Stimulated activated CD4-positive, alpha-beta T cell treated with anti-CD3 and anti-CD28 coated beads, TNF-alpha, amount 100 ng/mL, for 1 hour (primary cell): Measurements from ENCODE around the gene S100A16.

ENCODE experiments used
- DNase-seq, 3 donors: peaks; one replicate each; pipeline ENCODE4 v3.0.0-alpha.2; 2020; ENCODE audit warnings: low read depth in 3 of 3, low spot score in 1 of 3

The S100A16 gene

GRCh38 chr1:153616144-153616916 lies 3.4 kb upstream of the S100A16 start, which contains the start of gene S100A14:
TSS of gene S100A14 (minus strand) at chr1:153616325. CDS start at chr1:153615858, 467 bp downstream.
- no peak for DNase-seq

GRCh38 chr1:153615406-153615805 lies 2.5 kb upstream of the S100A16 start:
- DNase-seq, result no peak

GRCh38 chr1:153614906-153615305 lies 2.0 kb upstream of the S100A16 start:
- no peak for DNase-seq

- no peak for DNase-seq
These were observed 1.4 kb upstream of the S100A16 start for GRCh38 chr1:153614189-153614900.

GRCh38 chr1:153613406-153613805 lies 469 bp upstream of the S100A16 start:
- no peak for DNase-seq

- no peak for DNase-seq
These were observed 704 bp downstream of the S100A16 start for GRCh38 chr1:153612111-153612754.

GRCh38 chr1:153611356-153611755 lies 1.6 kb downstream of the S100A16 start:
- no peak for DNase-seq

- DNase-seq, result no peak
These were observed 2.1 kb downstream of the S100A16 start for GRCh38 chr1:153610811-153611301.

GRCh38 chr1:153610334-153610733 lies 2.6 kb downstream of the S100A16 start:
- no peak for DNase-seq

GRCh38 chr1:153609585-153609907 lies 3.4 kb downstream of the S100A16 start:
- DNase-seq, result no peak

- DNase-seq, result no peak
These were observed 4.0 kb downstream of the S100A16 start for GRCh38 chr1:153608742-153609584.

- no peak for DNase-seq
These were observed 4.8 kb downstream of the S100A16 start for GRCh38 chr1:153608089-153608682.

- no peak for DNase-seq
These were observed 5.6 kb downstream of the S100A16 start for GRCh38 chr1:153607381-153607780.

- no peak for DNase-seq
These were observed 6.7 kb downstream of the S100A16 start for GRCh38 chr1:153606194-153606593.

GRCh38 chr1:153602749-153603148 lies 10.2 kb downstream of the S100A16 start:
- DNase-seq, result no peak

GRCh38 chr1:153599847-153600246 lies 13.1 kb downstream of the S100A16 start:
- no peak for DNase-seq

GRCh38 chr1:153598309-153599172 lies 14.4 kb downstream of the S100A16 start:
- no peak for DNase-seq

GRCh38 chr1:153597206-153597605 lies 15.7 kb downstream of the S100A16 start:
- no peak for DNase-seq

GRCh38 chr1:153592748-153593147 lies 20.2 kb downstream of the S100A16 start:
- DNase-seq, result no peak

- no peak for DNase-seq
These were observed 24.5 kb downstream of the S100A16 start for GRCh38 chr1:153588482-153588881.
